CD4-positive, alpha-beta T cell treated with Interleukin-6 at 100 ng/mL for 8 hours (primary cell): ENCODE measurements around the gene ARG2.
A peak's percentile ranks its signal among the peaks of the same experiment; 100 is the strongest.

Experiments
- DNase-seq: peaks from one replicate; pipeline ENCODE4 v3.0.0-alpha.2; 2020; ENCODE audit warnings: mixed read lengths, low spot score

Gene ARG2

DNA sequence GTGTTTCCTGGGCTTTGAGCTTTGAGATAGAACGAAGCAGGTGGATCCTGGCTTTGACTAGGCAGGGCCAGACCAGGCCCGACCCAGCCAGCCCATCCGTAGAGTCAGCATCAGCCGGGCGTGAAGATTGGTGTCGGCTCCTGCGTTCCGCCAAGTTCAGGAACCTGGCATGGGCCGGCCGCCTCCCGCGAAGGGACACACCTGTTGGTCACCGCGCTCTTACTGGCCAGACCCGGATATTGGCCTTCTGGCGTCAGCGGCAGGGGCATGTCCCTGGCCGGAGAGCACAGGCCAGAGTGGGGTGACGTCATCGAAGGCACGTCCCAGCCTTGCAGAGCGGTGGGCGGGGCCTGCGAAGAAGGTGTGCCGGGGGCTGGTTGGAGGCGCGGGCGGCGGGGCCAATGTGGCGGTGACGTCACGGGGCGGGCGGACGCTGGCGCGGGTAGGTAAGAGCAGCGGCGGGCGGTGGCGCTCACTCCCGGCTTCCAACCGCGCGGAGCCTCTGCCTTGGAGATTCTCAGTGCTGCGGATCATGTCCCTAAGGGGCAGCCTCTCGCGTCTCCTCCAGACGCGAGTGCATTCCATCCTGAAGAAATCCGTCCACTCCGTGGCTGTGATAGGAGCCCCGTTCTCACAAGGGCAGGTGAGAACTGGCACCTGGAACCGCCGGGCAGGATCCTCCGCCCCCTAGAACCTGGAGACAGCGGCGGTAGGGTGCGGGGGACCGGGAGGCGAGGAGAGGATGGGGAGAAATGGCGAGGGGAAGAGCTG, at the start of gene ARG2:
Gene ARG2 (plus strand): TSS at position 475 of the 771 bp plus-strand sequence. CDS start 58 bp downstream, at position 533.
- peak; percentile 96 for DNase-seq

DNA sequence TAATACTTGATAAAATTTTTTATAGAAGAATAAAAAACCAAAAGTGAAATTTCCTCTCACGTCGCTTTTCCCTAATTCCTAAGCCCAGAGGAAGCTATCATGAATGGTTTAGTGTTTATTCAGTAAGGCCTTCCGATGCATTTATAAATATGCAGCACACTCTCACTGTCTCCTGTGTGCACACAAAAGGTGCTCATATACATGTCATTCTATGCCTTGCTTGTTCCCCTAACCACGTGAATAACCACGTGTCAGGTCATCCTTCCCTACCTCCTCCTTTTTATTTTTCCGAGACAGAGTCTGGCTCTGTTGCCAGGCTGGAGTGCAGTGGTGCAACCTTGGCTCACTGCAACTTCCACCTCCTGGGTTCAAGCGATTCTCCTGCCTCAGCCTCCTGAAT, 49.3 kb upstream of the ARG2 start:
- no peak for DNase-seq

DNA sequence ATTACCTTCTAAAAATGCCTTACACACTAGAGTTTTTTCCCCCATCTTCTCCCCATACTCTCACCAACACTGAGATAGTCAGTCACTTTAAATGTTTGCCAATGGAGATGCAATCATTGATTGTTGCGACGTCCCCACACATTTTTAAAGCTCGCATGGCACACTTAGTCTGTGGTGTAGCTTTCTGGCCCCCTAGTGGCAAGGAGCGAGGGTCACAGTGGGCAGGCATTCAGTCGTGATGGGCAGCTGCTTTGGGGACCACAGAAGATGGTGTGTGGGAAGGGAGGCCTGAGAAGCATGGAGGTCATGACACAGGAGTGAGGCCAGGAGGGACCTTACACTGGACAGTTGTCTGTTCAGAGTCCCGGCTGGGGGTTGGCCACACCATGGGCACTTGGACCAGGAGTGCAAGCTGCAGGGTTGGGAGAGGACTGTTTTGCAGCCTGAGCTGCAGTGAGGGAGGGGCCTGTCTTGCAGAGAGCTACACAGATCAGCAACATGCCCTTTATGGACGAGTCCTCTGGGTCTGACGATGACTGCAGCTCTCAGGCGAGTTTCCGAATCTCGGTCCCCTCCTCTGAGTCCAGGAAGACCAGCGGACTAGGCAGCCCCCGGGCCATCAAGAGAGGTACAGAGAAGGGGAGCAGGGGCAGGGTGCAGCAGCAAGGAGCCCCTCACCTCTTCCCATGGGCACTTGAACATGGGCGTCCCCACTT, 48.3 kb upstream of the ARG2 start:
- DNase-seq, result peak; percentile 69

DNA sequence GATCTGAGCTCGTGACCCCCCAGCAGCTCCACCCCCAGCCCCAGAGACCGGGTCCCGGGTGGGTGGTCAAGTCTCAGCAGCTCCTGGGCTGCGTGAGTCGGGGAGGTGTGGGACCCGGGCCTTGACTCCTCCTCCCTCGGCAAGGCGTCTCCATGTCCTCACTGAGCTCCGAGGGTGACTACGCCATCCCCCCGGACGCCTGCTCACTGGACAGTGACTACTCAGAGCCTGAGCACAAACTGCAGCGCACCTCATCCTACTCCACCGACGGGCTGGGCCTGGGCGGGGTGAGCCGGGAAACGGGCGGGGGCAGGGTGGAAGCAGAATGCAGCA, 47.8 kb upstream of the ARG2 start:
- no peak for DNase-seq

DNA sequence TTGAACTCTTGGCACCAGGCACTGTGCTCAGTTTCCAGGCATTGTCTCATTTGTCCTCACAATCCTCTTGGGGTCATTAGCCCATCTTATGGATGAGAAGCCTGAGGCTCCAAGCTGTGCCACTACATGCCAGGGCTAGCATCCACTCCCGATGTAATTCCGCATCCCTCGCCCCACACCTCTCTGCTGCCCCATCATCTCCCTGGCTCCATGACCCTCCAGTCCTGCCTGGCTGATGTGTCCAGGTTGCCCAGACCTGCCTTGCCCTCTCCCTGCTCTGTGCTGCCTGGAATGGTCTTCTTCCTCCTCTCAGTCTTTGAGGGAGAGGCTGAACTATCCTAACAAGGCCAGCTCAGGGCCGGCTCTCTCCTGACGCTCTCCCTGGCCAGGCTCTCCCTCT, 47.1 kb upstream of the ARG2 start:
- DNase-seq, result no peak

DNA sequence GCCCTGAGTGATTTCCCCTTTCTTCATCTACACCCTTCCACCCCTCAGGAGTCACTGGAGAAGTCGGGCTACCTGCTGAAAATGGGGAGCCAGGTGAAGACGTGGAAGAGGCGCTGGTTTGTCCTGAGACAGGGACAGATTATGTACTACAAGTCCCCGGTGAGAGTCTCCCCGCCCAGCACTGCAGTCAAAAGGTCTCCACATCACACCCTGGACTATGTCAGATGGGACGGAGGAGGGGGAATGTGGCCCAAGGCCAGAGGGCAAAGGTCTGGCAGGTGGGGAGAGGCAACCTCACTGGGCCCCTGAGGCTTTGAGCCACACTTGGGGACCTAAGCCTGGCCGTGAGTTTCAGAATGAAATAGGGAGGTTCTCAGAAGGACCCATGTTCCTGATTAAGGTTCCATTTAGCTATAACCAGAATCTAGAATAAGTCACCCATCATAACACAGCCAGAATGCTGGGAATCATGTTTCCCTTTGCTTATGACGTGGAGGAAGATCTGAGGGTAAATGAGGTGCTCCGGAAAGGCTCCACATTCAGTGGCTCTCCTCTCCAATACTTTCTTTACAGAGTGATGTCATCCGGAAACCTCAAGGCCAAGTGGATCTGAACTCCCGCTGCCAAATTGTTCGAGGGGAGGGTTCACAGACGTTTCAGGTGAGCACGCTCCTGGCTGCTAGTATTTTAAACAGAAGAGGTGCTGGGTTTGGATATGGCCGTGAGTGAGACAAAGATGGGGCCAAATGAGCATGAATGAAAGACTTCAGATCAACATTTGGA, 46.3 kb upstream of the ARG2 start:
- no peak for DNase-seq

DNA sequence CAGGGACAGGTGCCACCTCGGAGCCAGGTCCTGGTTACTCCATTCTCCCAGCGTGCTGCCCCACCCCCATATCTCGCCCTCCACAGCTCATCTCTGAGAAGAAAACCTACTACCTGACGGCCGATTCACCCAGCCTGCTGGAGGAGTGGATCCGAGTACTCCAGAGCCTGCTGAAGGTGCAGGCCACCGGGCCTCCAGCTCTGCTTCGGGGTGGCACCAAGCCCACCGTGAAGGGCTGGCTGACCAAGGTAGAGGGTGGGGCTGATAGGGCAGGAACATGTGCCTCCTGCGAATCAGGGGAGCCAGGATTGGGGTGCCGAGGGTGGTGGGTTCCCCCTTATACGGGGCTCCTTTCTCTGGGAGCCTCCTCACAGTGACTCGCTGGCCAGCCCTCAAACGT, 45.6 kb upstream of the ARG2 start:
- no peak for DNase-seq

DNA sequence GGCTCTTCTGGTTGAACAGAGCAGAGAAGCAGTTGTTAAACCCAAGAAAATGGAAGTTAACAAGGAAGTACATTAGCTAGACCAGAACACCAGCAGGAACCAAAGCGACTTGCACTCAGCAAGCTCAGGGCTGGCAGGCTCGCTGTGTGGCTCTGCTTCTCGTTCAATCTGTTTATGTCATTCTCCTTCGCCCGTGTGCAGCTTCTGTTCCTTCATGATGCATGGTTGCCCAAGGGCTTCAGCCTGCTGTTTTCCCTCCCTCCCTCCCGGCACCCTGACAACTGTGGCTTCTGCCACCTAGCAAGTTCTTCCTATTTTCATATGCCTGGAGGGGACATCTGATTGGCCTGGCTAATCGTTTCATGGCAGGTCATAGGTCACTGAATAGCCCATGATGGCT, 44.9 kb upstream of the ARG2 start:
- no peak for DNase-seq

DNA sequence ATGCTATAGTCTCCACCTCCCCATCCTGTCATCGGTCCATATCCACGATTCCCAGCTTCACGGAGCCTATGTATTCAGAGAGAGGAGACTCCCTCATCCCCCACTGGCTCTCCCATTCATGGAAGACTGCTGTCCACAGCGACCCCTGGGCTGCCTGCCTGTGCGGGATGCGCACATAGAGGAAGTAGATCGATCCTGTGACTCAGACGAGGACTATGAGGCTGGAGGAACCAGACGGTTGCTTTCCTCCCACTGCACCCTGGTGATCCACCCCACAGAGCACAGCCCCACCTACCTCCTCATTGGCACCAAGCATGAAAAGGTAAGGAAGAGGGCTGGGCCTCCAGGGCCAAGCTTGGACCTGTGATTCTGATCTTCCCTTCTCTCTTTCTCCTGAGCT, 44.0 kb upstream of the ARG2 start:
- no peak for DNase-seq

DNA sequence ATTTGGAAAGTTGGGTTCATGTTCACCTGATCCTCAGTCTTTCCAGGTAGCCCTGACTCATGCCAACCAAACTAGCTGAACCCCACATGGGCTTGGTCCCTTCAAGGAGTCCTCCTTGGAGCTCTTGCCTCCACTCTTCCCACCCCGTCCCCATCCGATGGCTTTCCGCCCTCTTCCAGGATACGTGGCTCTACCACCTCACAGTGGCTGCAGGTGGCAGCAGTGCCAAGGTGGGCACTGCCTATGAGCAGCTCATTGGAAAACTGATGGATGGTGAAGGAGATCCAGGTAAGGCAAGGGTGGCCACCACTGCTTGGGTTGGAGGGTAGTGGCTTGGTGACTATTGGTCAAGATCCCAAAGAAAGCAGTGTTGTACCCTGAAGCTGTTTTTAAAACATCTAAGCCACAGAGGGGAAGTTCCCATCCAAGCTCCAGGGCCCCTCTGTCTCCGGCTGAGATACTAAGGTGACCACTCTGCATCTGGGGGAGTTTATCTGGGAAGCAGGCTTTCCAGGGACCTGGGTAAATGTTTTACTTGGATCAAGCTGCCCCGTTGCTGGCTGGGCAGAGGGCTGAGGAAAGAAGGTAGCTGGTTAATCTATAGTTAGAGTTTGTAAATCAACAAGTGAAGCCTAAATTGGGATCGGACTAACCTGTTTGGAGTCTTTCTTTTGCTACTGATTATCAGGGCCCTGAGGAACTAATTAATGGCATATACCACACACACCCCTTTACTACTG, 43.3 kb upstream of the ARG2 start:
- DNase-seq, result no peak

DNA sequence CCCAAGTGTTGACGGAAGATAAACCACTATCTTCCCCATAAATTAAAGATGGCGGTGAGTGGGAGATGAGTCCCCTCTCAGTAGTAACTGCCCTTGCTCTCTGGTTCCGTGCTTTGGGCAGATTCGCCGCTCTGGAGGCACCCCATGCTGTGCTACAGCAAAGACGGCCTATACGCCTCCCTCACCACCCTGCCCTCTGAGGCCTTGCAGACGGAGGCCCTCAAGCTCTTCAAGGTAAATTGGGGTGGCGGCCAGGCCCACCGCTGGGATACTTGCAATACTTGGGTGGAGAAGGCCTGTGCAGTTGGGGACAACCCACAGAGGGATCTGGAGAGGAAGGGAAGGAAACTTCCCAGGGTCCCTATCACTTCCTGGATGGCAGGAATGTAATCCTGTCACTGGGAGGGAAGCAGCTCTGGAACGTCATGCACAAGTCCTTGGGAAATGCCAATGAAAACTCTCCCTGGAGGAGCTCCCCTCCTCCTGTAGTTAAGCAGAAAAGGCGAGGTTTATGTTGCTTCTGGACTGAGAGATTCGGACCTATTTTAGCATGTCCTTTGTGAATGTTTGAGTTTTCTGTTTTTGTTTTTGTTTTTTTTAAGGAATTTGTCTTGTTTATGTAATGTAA, 42.4 kb upstream of the ARG2 start:
- DNase-seq, result no peak

DNA sequence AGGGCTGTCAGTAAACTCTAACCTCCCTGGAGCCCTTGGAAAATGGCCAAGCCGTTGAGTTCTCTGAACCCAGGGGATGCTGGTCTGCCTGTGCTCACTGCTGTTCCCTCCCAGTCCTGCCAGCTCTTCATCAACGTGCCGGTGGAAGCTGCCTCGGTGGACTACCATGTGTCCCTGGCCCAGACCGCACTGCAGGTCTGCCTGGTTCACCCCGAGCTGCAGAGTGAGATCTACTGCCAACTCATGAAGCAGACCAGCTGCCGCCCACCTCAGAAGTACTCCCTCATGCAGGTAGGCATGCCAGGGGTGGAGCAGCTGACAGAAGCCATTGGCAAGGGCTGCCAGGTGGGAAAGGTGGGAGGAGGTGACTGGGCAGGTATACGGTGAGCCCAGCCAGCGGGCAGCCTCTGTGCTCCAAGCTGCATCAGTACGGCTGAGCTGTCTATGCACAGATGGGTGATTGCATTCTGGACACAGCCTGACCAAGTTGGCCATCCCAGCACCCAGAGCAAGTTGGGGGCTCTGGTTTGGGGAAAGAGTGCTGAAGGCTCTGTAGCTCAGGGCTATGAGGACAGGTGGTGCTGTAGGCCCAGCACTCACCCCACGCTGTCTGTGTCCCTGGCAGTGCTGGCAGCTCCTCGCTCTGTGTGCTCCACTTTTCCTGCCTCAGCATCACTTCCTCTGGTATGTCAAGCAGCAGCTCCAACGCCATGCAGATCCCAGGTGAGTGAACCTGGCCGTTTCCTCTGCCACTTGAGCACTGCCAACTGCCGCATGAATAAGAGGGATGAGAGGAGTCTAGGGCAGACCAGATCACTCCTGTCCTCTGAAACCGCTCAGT, 41.6 kb upstream of the ARG2 start:
- no peak for DNase-seq

DNA sequence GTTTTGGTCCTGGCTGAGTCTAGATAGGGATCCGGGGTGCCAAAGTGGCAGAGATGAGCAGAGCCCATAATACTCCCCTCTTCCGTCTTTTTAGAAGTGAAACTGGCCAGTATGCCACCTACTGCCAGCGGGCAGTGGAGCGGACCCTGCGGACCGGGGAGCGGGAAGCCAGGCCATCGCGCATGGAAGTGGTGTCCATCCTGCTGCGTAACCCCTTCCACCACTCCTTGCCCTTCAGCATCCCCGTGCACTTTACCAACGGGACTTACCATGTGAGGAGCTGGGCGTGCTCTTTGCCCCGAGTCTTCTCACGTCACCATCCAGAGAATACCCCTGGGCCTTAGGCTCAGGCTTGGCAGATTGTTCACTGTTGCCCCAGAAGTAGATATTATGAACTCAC, 40.7 kb upstream of the ARG2 start:
- no peak for DNase-seq

DNA sequence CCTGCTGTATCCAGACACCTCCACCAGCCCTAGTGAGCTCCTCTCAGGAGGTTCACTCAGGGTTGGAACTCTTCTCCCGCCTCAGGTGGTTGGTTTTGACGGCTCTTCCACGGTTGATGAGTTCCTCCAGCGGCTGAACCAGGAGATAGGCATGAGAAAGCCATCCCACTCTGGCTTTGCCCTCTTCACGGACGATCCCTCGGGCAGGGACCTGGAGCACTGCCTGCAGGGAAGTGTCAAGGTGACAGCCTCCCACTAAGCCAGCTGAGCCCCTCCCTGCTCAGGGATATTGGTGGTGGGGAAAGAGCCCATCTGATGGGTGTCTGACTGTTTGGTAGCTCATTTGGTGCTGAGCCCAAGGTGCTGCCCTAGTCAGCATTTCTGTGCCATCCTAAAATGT, 40.1 kb upstream of the ARG2 start:
- DNase-seq, result no peak

DNA sequence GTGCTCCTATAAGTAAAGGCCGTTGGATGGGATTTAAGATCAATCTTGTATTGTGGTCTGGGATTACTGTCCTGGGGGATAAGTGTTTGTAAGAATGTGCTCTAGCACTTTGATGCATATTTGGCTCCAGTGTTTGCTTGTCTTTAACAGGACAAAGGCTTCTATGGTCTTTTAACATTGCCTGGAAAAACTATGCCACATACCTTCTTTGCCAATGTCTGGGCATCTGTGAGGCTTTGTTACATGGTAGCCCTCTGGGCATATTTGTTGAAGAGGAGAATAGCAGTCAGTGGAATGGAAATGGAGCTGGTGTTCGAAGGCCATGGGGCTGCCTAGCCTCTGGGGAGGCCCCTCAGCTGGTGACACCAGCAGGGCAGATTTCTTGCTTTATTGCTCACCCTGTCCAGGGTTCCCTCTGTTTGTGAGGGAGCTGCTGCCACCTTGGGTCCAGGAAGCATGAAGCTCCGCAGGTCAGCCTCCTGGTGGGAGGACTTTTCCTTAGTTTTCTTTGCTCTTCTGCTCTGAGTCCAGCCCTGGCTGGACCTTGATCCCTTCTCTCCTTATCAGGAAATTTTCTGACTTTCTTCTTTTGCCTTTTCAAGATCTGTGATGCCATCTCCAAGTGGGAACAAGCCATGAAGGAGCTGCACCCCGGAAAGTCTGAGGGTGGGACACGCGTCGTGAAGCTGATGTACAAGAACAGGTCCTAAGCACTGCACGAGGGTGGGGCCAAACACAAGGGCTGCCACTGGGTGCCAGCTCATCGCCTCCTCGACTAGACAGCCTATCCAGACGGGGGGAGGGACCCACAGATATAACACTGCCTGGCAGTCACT, 39.2 kb upstream of the ARG2 start:
- DNase-seq, result no peak

DNA sequence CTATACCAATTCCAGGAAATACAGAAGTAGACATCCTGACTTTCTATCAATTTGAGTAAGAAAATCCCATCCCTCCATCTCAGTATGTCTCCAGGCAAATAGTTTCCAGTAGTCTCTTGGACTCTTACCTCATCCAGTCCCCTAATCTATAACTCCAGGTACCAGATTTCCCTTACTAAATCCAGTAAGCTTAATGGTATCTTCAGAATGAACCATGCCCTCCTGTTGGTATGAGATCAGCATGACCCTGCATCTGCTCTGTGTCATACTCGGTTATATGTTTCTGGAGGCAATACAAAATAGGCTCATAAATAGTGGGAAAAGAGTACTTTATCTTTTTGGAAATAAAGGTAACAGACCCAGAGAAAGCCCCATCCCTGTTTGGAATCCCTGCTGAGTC, 38.1 kb upstream of the ARG2 start:
- no peak for DNase-seq

DNA sequence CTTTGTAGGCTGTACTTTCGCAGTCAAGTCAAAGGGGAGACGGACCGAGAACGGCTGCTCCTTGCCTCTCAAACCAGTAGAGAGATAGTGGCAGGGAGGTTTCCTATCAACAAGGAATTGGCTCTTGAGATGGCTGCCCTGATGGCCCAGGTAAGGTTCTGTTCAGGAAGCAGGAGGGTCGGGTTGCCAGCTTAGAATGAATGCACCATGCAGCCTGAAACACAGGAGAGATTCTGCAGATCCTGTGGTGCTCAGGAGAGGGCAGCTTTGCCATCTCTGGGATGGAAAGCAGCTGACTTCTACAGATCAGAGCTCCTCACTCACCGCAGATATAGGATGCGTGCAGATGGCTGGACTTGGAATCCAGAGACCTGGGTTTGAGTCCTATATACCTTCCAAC, 37.7 kb upstream of the ARG2 start:
- DNase-seq, result no peak

DNA sequence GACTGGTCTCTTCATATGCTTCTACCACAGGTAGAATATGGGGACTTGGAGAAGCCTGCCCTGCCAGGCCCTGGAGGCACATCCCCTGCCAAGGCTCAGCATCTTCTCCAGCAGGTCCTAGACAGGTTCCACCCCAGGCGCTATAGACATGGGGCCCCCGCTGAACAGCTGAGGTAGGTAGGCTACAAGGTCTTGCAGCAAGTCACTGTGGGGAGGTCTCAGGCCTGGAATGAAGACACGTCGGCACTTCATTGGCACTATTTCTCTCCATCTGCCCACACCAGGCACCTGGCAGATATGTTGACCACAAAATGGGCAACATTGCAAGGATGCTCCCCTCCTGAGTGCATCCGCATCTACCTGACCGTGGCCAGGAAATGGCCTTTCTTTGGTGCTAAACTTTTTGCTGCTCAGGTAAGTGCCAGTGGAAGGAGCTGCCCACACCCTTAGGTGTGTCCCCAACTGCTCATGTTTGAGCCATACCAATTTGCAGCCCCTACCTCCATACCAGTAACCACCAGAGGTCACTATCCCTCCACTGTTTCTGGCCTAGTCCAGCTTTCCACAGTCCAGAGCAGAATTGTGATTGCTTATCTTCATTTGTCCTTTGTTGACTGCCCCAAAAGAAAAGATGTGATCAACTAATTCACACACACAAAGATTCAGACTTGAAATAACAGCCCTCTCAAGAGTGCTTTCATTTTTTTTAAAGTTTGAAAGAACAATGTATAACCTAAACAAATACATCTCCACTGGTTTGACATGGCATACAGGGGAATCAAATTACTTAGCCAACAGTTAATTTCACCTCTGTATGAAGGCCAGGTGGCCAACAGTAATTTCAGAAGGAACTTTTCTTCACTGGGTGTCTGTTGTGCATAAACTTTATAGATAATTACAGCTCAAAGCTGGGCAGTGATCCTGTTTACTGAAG, 35.7 kb upstream of the ARG2 start:
- DNase-seq, result peak; percentile 33

DNA sequence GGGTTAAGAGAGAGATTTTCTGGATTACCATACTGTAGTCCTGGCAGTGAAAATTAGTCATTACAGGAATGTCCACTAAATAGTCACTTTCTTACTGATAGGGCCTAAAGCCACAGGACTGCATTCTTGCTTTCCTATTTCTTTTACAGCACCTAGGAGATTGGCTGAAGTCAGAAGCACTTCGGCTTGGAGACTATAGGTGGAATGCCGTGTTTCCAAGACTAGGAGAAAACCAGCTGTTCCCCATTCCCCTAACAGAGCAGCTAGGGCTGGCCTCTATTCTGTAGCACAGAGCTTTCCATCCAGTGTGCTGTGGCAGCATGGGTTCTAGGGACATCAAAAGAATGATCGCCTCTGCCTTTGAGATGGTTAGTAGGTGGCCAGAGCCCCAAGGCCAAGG, 34.7 kb upstream of the ARG2 start:
- DNase-seq, result no peak
